Limb (tissue), 2 donors: ENCODE measurements around the gene CRAT.

Experiments used
- DNase-seq, 2 donors: peaks; one replicate each; pipeline ENCODE4 v3.0.0-alpha.2; 2016; ENCODE audit errors: extremely low spot score in 2 of 2

Gene CRAT

GRCh38 chr9:129089246-129089645 is 21.3 kb downstream of the CRAT start:
- no peak for DNase-seq

GRCh38 chr9:129084087-129084486 is 26.5 kb downstream of the CRAT start:
- DNase-seq, result no peak

GRCh38 chr9:129081388-129081904 is 29.1 kb downstream of the CRAT start:
- DNase-seq, result no peak

DNA sequence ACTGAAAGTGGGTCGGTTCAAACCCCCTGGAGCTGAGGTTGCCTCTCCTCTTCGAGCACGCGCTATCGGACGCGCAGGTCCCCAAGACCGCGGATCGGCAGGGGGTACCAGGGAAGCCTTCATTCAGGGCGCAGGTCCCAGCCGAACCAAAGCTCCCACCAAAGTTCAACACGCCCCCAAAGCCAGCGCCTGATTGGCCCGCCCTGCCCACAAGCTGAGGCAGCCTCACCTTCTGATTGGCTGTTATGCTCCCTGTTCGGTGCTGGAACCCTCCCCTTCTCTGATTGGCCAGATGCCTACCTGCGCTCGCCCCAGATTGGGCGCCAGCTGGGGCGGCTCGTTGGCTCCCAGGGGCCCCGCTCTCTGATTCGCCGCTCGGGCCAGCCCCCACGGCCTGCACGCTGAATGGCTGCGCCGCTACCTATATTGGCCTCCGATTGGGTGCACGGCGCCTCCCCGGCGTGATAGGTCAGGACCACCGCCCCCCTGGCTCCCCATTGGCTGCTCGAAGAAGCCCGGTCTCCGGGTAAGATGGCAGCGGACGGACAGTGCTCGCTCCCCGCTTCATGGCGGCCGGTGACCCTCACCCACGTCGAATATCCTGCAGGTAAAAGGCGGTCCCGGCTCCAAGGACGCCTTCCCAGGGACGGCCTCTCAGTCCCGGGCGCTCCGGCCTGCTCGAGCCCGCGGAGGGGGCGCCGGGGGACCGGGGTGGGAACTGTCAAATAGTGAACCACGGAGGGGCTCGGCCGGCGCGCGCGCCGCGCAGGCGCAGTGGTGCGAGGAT is 29.8 kb downstream of the CRAT start, which contains the start of gene DOLPP1:
TSS of gene DOLPP1 (plus strand) at position 511 of the 787 bp plus-strand sequence. CDS start at position 532, 21 bp downstream.
- DNase-seq, result peak; percentile 99

- no peak for DNase-seq
These were observed 30.3 kb downstream of the CRAT start for GRCh38 chr9:129080298-129080600.

- DNase-seq, result no peak
These were observed 30.8 kb downstream of the CRAT start for GRCh38 chr9:129079829-129080228.

GRCh38 chr9:129078691-129079503 is 31.7 kb downstream of the CRAT start:
- no peak for DNase-seq

GRCh38 chr9:129077236-129077635 is 33.4 kb downstream of the CRAT start:
- DNase-seq, result no peak

DNA sequence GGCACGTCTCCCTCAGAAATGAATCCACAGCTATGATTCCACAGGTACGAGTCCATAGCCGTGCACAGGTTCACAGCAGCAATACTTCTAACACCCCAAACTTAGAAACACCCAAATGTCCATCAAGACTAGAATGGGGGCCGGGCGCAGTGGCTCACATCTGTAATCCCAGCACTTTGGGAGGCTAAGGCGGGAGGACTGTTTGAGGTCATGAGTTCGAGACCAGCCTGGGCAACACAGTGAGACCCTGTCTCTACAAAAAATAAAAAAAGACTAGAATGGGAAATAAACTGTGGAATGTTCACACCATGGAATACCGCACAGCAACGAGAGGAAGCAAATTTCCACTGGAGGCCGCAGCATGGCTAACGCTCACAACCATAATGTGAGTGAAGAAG is 34.0 kb downstream of the CRAT start:
- no peak for DNase-seq

GRCh38 chr9:129075996-129076639 is 34.5 kb downstream of the CRAT start:
- peak in 1 of 2 donors; percentile 9 for DNase-seq

GRCh38 chr9:129074106-129074505 is 36.5 kb downstream of the CRAT start:
- DNase-seq, result no peak

GRCh38 chr9:129073404-129073803 is 37.2 kb downstream of the CRAT start:
- DNase-seq, result no peak

GRCh38 chr9:129072171-129072570 is 38.4 kb downstream of the CRAT start:
- DNase-seq, result no peak

- DNase-seq, result peak in 1 of 2 donors; percentile 31
These were observed 39.0 kb downstream of the CRAT start for GRCh38 chr9:129071526-129072126.

GRCh38 chr9:129070696-129071525 is 39.7 kb downstream of the CRAT start:
- DNase-seq, result no peak

DNA sequence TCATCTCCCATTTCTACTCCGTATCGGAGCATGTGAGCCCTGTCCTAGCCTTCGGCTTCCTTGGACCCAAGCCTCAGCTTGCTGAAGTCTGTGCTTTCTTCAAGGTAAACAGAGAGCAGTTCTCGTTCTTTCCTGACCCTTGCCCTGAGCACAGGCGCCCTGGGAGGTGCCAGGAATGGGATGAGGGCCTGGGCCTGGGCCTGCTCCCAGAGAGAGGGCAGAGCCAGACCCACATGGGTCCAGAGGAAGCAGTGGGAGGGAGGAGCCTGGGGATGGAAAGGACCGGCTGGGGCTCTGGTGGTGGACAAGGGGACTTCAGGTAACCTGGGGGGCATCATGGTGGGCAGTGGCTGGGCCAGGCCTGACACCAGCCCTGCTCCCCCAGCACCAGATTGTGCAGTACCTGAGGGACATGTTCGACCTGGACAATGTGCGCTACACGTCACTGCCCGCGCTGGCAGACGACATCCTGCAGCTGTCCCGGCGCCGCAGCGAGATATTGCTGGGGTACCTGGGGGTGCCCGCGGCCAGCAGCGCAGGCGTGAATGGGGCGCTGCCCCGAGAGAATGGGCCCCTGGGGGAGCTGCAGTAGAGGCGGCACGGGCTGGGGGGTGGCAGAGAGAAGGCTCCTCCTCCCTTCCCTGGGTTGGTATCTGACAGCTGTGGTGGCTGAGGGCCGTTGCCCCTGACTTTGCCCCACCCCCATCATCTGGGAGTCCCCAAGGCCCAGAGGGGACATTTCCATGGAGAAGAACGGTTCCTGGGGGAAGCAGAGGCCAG is 40.5 kb downstream of the CRAT start:
- DNase-seq, result no peak

- no peak for DNase-seq
These were observed 41.4 kb downstream of the CRAT start for GRCh38 chr9:129068990-129069861.

DNA sequence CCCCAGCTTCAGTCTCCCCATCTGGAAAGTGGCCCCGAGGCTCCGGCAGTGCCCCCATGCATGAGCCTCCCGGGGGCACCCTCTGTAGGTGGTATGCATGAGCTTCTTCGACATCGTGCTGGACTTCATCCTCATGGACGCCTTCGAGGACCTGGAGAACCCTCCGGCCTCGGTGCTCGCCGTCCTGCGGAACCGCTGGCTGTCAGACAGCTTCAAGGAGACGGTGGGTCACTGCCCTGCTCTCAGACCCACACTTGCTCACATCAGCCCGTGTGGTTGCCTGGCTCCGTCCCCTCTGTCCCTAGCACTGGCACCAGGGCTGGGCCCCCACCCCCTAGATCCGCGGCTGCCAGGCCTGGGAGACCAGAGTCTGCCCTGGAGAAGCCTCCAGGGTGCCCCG is 42.5 kb downstream of the CRAT start:
- DNase-seq, result no peak

DNA sequence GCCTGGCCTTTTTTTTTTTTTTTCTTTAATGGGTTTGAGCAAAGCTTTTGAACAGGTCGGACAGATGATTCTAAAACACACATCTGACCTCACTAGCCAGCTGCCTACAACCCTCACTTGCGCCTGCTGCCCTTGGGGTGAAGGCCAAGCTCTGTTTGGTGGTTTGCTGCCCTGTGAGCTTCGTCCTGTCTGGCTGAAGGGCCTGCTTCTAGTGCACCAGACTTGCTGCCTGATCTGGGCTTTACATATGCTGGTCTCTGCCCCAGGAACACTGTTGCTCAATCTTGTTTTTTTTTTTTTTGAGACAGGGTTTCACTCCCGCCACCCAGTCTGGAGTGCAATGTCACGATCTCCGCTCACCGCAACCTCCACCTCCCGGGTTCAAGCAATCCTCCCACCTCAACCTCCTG is 46.1 kb downstream of the CRAT start:
- no peak for DNase-seq
